Peyer's patch (tissue), 4 donors: ENCODE data around the gene IQGAP2.

Experiments used
- POLR2A ChIP-seq, 2 donors: fragments of 450-650 bp; IDR thresholded peaks; one replicate each; pipeline ENCODE4 v1.5.1; 2017; ENCODE audit warnings: antibody characterized with exemption in 2 of 2, mild to moderate bottlenecking in 2 of 2, moderate library complexity in 2 of 2
- TF ChIP-seq, protein P1 (sequence below), 6 experiments: fragments of 450-650 bp in 4 of 6; fragments of 200-600 bp in 2 of 6; sonication (generic) in 1 of 6; IDR thresholded peaks; one replicate each; pipeline ENCODE4 v1.5.1; 2017 to 2019; ENCODE audit warnings: antibody characterized with exemption in 6 of 6, mild to moderate bottlenecking in 3 of 6, moderate library complexity in 1 of 6

DNA sequence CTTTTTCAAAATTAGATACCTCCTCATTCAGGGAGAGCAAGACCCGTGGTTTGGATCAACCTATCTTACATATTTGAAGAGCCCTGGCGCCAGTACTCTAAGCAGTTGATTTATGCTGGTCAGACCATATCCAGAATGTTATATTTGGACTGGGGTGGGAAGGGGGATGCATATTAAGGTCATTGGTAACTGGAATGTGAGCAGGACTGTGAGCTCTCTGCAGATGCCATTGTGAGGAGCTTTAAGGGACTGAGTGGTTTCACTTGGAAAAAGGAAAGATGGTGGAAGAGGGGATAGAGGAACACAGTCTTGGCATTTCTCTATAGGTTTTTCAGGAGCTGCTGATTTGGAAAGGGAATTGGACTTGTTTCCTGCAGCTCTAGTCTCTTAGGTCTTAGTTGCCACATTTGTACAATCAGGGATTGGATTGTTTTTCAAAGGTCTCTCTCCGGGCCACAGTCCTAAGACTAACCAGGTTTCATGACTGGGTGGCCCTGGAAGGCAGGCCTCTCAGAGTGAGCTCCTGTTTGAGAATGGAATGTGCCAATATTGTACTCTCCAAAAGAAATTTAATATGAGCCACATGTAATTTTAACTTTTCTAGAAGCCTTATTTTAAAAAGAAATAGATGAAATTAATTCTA is 287.1 kb downstream of the IQGAP2 start:
- TF ChIP-seq, protein P1, sequence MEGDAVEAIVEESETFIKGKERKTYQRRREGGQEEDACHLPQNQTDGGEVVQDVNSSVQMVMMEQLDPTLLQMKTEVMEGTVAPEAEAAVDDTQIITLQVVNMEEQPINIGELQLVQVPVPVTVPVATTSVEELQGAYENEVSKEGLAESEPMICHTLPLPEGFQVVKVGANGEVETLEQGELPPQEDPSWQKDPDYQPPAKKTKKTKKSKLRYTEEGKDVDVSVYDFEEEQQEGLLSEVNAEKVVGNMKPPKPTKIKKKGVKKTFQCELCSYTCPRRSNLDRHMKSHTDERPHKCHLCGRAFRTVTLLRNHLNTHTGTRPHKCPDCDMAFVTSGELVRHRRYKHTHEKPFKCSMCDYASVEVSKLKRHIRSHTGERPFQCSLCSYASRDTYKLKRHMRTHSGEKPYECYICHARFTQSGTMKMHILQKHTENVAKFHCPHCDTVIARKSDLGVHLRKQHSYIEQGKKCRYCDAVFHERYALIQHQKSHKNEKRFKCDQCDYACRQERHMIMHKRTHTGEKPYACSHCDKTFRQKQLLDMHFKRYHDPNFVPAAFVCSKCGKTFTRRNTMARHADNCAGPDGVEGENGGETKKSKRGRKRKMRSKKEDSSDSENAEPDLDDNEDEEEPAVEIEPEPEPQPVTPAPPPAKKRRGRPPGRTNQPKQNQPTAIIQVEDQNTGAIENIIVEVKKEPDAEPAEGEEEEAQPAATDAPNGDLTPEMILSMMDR (IDR thresholded peaks at IDR 0.05): no peak
- no peak for TF ChIP-seq POLR2A (IDR thresholded peaks at IDR 0.05)
